ENCODE measurements around the gene ATP2A3.

- TF ChIP-seq POLR2AphosphoS5 (IDR thresholded peaks at IDR 0.05; ENCODE audit: low read depth, low read length) (no peak), TAF1 (IDR thresholded peaks at IDR 0.05; ENCODE audit: low read depth, low read length) (no peak), POLR2A (IDR thresholded peaks at IDR 0.05; ENCODE audit: low read depth, low read length) (no peak)
Observed at GRCh38 chr17:4001048-4001590, 36.9 kb upstream of the ATP2A3 start.

All from GM12891 (cell line).